A549 (cell line): ENCODE data around the gene CFAP58. TPM values are rescaled to one million over a fixed set of nuclear protein-coding genes. Genes with fewer than 3 reads are reported as not detected.

Source experiments
- ATAC-seq, 2 experiments: fragments of 200-7000 bp in 1 of 2; fragments of >200 bp in 1 of 2; cut with Nextera tagmentation in 1 of 2; cut with Tn5 transposase in 1 of 2; 3 replicates each; pipeline versions ENCODE4 v1.8.0 to v1.9.1; 2018 to 2020; ENCODE audit warnings: mild to moderate bottlenecking in 1 of 2, moderate library complexity in 1 of 2
- CTCF ChIA-PET: fragments of 300-600 bp; sonication (Branson Sonifier 250); formaldehyde crosslinking; extraction: SDS; loops from one replicate; lab custom pipeline; 2021; ENCODE audit warnings: antibody characterized with exemption, inconsistent platforms; lab: Yijun Ruan, JAX
- POLR2A ChIA-PET: fragments of 350-600 bp; formaldehyde crosslinking; extraction: SDS; loops from one replicate; lab custom pipeline; 2021; ENCODE audit warnings: antibody characterized with exemption, inconsistent platforms; lab: Yijun Ruan, JAX
- DNase-seq, 2 experiments: peaks; one replicate each; pipeline versions ENCODE4 v3.0.0 to v3.0.0-alpha.2; 2011 to 2016; ENCODE audit warnings: low read depth in 1 of 2, low spot score in 1 of 2
- FAIRE-seq: peaks from 2 replicates; lab custom pipeline; 2011; peaks lifted over from hg19 to GRCh38; lab: Jason Lieb, UNC
- H3K27ac ChIP-seq, 2 experiments: fragments of >200 bp; sonication (Bioruptor Twin); formaldehyde crosslinking; 3 replicates each; pipeline ENCODE4 v1.5.1; 2016 to 2017
- H3K4me1 ChIP-seq: fragments of >200 bp; sonication (Bioruptor Twin); formaldehyde crosslinking; 3 replicates; pipeline ENCODE4 v1.6.1; 2016
- H3K4me2 ChIP-seq: fragments of >200 bp; sonication (Bioruptor Twin); formaldehyde crosslinking; 3 replicates; pipeline ENCODE4 v1.6.1; 2016
- H3K4me3 ChIP-seq: fragments of >200 bp; sonication (Bioruptor Twin); formaldehyde crosslinking; 3 replicates; pipeline ENCODE4 v1.5.1; 2016
- H3K9me3 ChIP-seq: fragments of >200 bp; sonication (Bioruptor Twin); formaldehyde crosslinking; 3 replicates; pipeline ENCODE4 v1.6.1; 2016
- BHLHE40 ChIP-seq: IDR thresholded peaks from 2 replicates; pipeline ENCODE4 v1.6.1; 2012; ENCODE audit warnings: low read depth, low read length, inconsistent platforms
- CBX2 ChIP-seq: fragments of 200-600 bp; sonication (generic); IDR thresholded peaks from 2 replicates; pipeline ENCODE4 v1.6.1; 2016; ENCODE audit warnings: low read depth, mild to moderate bottlenecking, borderline replicate concordance
- CHD2 ChIP-seq: fragments of 150-350 bp; IDR thresholded peaks from 2 replicates; pipeline ENCODE4 v1.6.1; 2014; ENCODE audit warnings: low read length; ENCODE audit not compliant: partially characterized antibody
- CTCF ChIP-seq: fragments of >200 bp; sonication (Bioruptor Twin); formaldehyde crosslinking; IDR thresholded peaks from 3 replicates; pipeline ENCODE4 v1.5.1; 2016
- EHF ChIP-seq: fragments of 250-450 bp; sonication (Bioruptor Pico); IDR thresholded peaks from 2 replicates; pipeline ENCODE4 v1.5.0; 2020; ENCODE audit warnings: mild to moderate bottlenecking
- EHMT2 ChIP-seq: fragments of 200-600 bp; sonication (generic); IDR thresholded peaks from 2 replicates; pipeline ENCODE4 v1.6.1; 2016; ENCODE audit warnings: antibody characterized with exemption, low read depth, mild to moderate bottlenecking, moderate library complexity
- ELK1 ChIP-seq: fragments of 150-350 bp; IDR thresholded peaks from 2 replicates; pipeline ENCODE4 v1.6.1; 2014; ENCODE audit warnings: low read depth, mild to moderate bottlenecking, low read length
- EP300 ChIP-seq, 2 experiments: fragments of >200 bp; sonication (Bioruptor Twin); formaldehyde crosslinking; IDR thresholded peaks; 2 replicates in 1 of 2; 3 replicates in 1 of 2; pipeline ENCODE4 v1.6.1; 2016 to 2017
- FOSB ChIP-seq: fragments of 250-450 bp; sonication (Bioruptor Pico); IDR thresholded peaks from 2 replicates; pipeline ENCODE4 v1.5.0; 2020; ENCODE audit warnings: mild to moderate bottlenecking, moderate library complexity
- FOSL2 ChIP-seq, 2 experiments: fragments of 450-650 bp in 1 of 2; fragments of >200 bp in 1 of 2; sonication (Bioruptor Twin) in 1 of 2; formaldehyde crosslinking; IDR thresholded peaks; 2 replicates each; pipeline versions ENCODE4 v1.5.0 to v1.6.1; 2016 to 2020; ENCODE audit warnings: mild to moderate bottlenecking in 1 of 2, moderate library complexity in 1 of 2
- HEYL ChIP-seq: fragments of 250-450 bp; sonication (Bioruptor Pico); IDR thresholded peaks from 2 replicates; pipeline ENCODE4 v1.8.0; 2021; ENCODE audit warnings: mild to moderate bottlenecking, moderate library complexity
- HOXA7 ChIP-seq: fragments of 250-450 bp; sonication (Bioruptor Pico); IDR thresholded peaks from 2 replicates; pipeline ENCODE4 v1.5.0; 2020; ENCODE audit warnings: mild to moderate bottlenecking, moderate library complexity
- JUNB ChIP-seq: fragments of >200 bp; sonication (Bioruptor Twin); formaldehyde crosslinking; IDR thresholded peaks from 2 replicates; pipeline ENCODE4 v1.6.1; 2016
- KDM1A ChIP-seq: fragments of 200-600 bp; sonication (generic); IDR thresholded peaks from 2 replicates; pipeline ENCODE4 v1.6.1; 2016; ENCODE audit warnings: low read depth, mild to moderate bottlenecking
- KDM5A ChIP-seq: fragments of 200-600 bp; sonication (generic); IDR thresholded peaks from 2 replicates; pipeline ENCODE4 v1.6.1; 2016; ENCODE audit warnings: antibody characterized with exemption, mild to moderate bottlenecking
- MAFK ChIP-seq: fragments of 450-650 bp; IDR thresholded peaks from 2 replicates; pipeline ENCODE4 v1.6.1; 2014; ENCODE audit not compliant: partially characterized antibody
- MAX ChIP-seq: IDR thresholded peaks from 2 replicates; pipeline ENCODE4 v1.6.1; 2012
- NFE2L2 ChIP-seq: fragments of 150-350 bp; conservative IDR thresholded peaks from 2 replicates; pipeline ENCODE4 v1.6.1; 2014; ENCODE audit warnings: low read length
- PHF8 ChIP-seq: fragments of 200-600 bp; sonication (generic); IDR thresholded peaks from 2 replicates; pipeline ENCODE4 v1.6.1; 2016; ENCODE audit warnings: low read depth, mild to moderate bottlenecking, antibody characterized with exemption, moderate library complexity, borderline replicate concordance
- RAD21 ChIP-seq, 2 experiments: fragments of >200 bp in 1 of 2; sonication (Bioruptor Twin) in 1 of 2; formaldehyde crosslinking in 1 of 2; IDR thresholded peaks in 1 of 2; conservative IDR thresholded peaks in 1 of 2; 2 replicates in 1 of 2; 3 replicates in 1 of 2; pipeline ENCODE4 v1.6.1; 2012 to 2018; ENCODE audit warnings: inconsistent platforms in 1 of 2
- RARB ChIP-seq: fragments of 250-450 bp; sonication (Bioruptor Pico); IDR thresholded peaks from 2 replicates; pipeline ENCODE4 v1.8.0; 2021; ENCODE audit warnings: mild to moderate bottlenecking, moderate library complexity
- RCOR1 ChIP-seq: fragments of 150-350 bp; IDR thresholded peaks from 2 replicates; pipeline ENCODE4 v1.6.1; 2014; ENCODE audit warnings: antibody characterized with exemption, low read length, low read depth
- RNF2 ChIP-seq: fragments of 200-600 bp; sonication (generic); IDR thresholded peaks from 2 replicates; pipeline ENCODE4 v1.6.1; 2016; ENCODE audit warnings: low read depth, mild to moderate bottlenecking, antibody characterized with exemption, moderate library complexity, borderline replicate concordance
- TFCP2L1 ChIP-seq: fragments of 250-450 bp; sonication (Bioruptor Pico); IDR thresholded peaks from 2 replicates; pipeline ENCODE4 v1.5.0; 2021; ENCODE audit warnings: mild to moderate bottlenecking
- ZC3H11A ChIP-seq: fragments of 450-650 bp; IDR thresholded peaks from 2 replicates; pipeline ENCODE4 v1.6.1; 2014; ENCODE audit warnings: antibody characterized with exemption, mild to moderate bottlenecking
- WGBS: methylation state at CpG from one replicate; pipeline ENCODE4 v1.1.6; 2017; ENCODE audit errors: missing lambda C conversion rate; 5-methylcytosine and 5-hydroxymethylcytosine counted together
- polyA plus RNA-seq, 4 experiments: library from polyadenylated mRNA; depleted of rRNA in 3 of 4; stranded (reverse); fragments of >200 nt; fragmentation: RNase III in 1 of 4; extraction: RNeasy Plus Mini Kit Qiagen cat#74134 plus additional on column Dnase treatment in 1 of 4; gene quantifications; 2 replicates in 3 of 4; 3 replicates in 1 of 4; pipeline ENCODE4 v1.2.3, GENCODE V29; 2011 to 2017

The CFAP58 gene
- polyA plus RNA-seq, 2 of the 4 experiments (the other 2 are of a cell fraction), result 0.22 to 0.25 TPM

- POLR2A ChIA-PET, result no interaction called here
- Histone ChIP-seq H3K27ac (peak overlapping the region; percentile 93 to 97), H3K4me3 (no peak overlapping the region; the same call in 2 of the 3 replicates)
- ATAC-seq (no peak), FAIRE-seq (no peak)
- 96% methylated on average over 9 of the region's 9 CpGs for WGBS
- no peak for TF ChIP-seq KDM5A
- no peak for TF ChIP-seq KDM1A
- TF ChIP-seq JUNB, result no peak
- no peak for TF ChIP-seq RCOR1
- TF ChIP-seq TFCP2L1 (CRISPR knock-in tag), result no peak
- TF ChIP-seq FOSL2 (IDR thresholded peaks at IDR 0.05), result no peak
- no peak for TF ChIP-seq FOSL2 (CRISPR knock-in tag; IDR thresholded peaks at IDR 0.05)
- no peak for TF ChIP-seq RNF2
- no peak for TF ChIP-seq EHMT2
- no peak for TF ChIP-seq CBX2
- no peak for TF ChIP-seq ZC3H11A
- TF ChIP-seq RARB (CRISPR knock-in tag), result no peak
- TF ChIP-seq FOSB, result no peak
- no peak for TF ChIP-seq CHD2
- TF ChIP-seq HOXA7, result no peak
- TF ChIP-seq HEYL (CRISPR knock-in tag), result no peak
- TF ChIP-seq MAFK, result no peak
- TF ChIP-seq, all 56 proteins: peak for 0
- no peak for DNase-seq
- Histone ChIP-seq H3K4me1 (peaks cover 61% of the 10 kb centered on the region), H3K9me3 (no peaks in the 10 kb centered on the region), H3K4me2 (peak overlapping the region; percentile 72)
- CTCF ChIA-PET, result interaction anchor here (1.2 to 5.9 kb wide), 5 partner anchors 21 to 52 kb away, joined by 3 to 45 read pairs (median 19); partner anchors contain the start of gene CFAP58
These were observed 26.5 kb upstream of the CFAP58 start for GRCh38 chr10:104326991-104327610.

- DNase-seq (peak in 1 of 2 experiments; percentile 35), FAIRE-seq (no peak), ATAC-seq (peak in 1 of 2 experiments; percentile 14; a peak in 3 of 6 replicates)
- CTCF ChIA-PET, result interaction anchor here (1.3 to 5.9 kb wide), 4 partner anchors 21 to 36 kb away, joined by 3 to 45 read pairs (median 25); partner anchors contain the start of gene CFAP58
- Histone ChIP-seq H3K4me2 (peak overlapping the region; percentile 72), H3K4me1 (peaks cover 66% of the 10 kb centered on the region), H3K27ac (peak overlapping the region; percentile 93 to 97), H3K9me3 (no peaks in the 10 kb centered on the region), H3K4me3 (peak overlapping the region; percentile 33; the same call in 2 of the 3 replicates)
- POLR2A ChIA-PET, result no interaction called here
- WGBS, result 34% methylated on average over 18 of the region's 20 CpGs
- no peak for TF ChIP-seq EHMT2
- no peak for TF ChIP-seq MAX
- no peak for TF ChIP-seq PHF8
- no peak for TF ChIP-seq RAD21 (conservative IDR thresholded peaks at IDR 0.05 in 1 of 2, IDR thresholded peaks at IDR 0.05 in 1 of 2)
- no peak for TF ChIP-seq BHLHE40
- no peak for TF ChIP-seq ELK1
- TF ChIP-seq KDM5A, result no peak
- no peak for TF ChIP-seq EP300 (IDR thresholded peaks at IDR 0.05)
- no peak for TF ChIP-seq NFE2L2
- TF ChIP-seq CTCF, result no peak
- no peak for TF ChIP-seq CBX2
- TF ChIP-seq EHF (CRISPR knock-in tag), result no peak
- TF ChIP-seq, all 56 proteins: peak for 0
These were observed 25.6 kb upstream of the CFAP58 start for GRCh38 chr10:104327745-104328645.
